SU-DHL-6 (cell line): ENCODE results near the gene RPL27A.

Experiments
- H2AFZ ChIP-seq: fragments of 200-600 bp; sonication (generic); 2 replicates; pipeline ENCODE4 v1.6.1; 2014; ENCODE audit warnings: low read depth, mild to moderate bottlenecking, moderate library complexity, mixed read lengths, antibody characterized with exemption, low read length; ENCODE audit not compliant: severe bottlenecking
- H3F3A ChIP-seq: fragments of 200-600 bp; shearing (Covaris generic); 2 replicates; pipeline ENCODE4 v1.6.0; 2016; ENCODE audit warnings: antibody characterized with exemption, mild to moderate bottlenecking; ENCODE audit not compliant: insufficient read depth
- H3K27ac ChIP-seq: fragments of 200-600 bp; sonication (generic); 2 replicates; pipeline ENCODE4 v1.5.1; 2016; ENCODE audit warnings: low read depth, mild to moderate bottlenecking, low read length, moderate library complexity, mixed read lengths
- H3K27me3 ChIP-seq: fragments of 200-600 bp; sonication (generic), shearing (Covaris generic); 2 replicates; pipeline ENCODE4 v1.6.0; 2014; ENCODE audit warnings: mild to moderate bottlenecking, low read length
- H3K36me3 ChIP-seq: fragments of 200-600 bp; sonication (generic); 2 replicates; pipeline ENCODE4 v1.6.1; 2014; ENCODE audit warnings: mild to moderate bottlenecking, low read length, mixed read lengths
- H3K4me2 ChIP-seq: fragments of 300-600, 200-600 bp; shearing (Covaris generic), sonication (generic); 2 replicates; pipeline ENCODE4 v1.6.0; 2014; ENCODE audit warnings: low read length, low read depth, mild to moderate bottlenecking; ENCODE audit not compliant: poor library complexity, severe bottlenecking
- H3K4me3 ChIP-seq: fragments of 200-600 bp; sonication (generic); 2 replicates; pipeline ENCODE4 v1.5.1; 2014; ENCODE audit warnings: antibody characterized with exemption, low read length, mild to moderate bottlenecking, mixed read lengths; ENCODE audit not compliant: insufficient read depth, poor library complexity, severe bottlenecking
- H3K79me2 ChIP-seq: fragments of 200-600 bp; sonication (generic); 2 replicates; pipeline ENCODE4 v1.6.1; 2014; ENCODE audit warnings: mild to moderate bottlenecking, low read length, moderate library complexity; ENCODE audit not compliant: insufficient read depth
- H3K9ac ChIP-seq: fragments of 200-600 bp; sonication (generic); 2 replicates; pipeline ENCODE4 v1.7.0; 2014; ENCODE audit warnings: mild to moderate bottlenecking, low read length
- H3K9me2 ChIP-seq: fragments of 200-600 bp; sonication (generic); replicated peaks from 2 replicates; pipeline ENCODE4 v1.6.1; 2014; ENCODE audit warnings: low read length; ENCODE audit not compliant: insufficient read depth
- H3K9me3 ChIP-seq: fragments of 200-600 bp; sonication (generic); 2 replicates; pipeline ENCODE4 v1.6.1; 2014; ENCODE audit warnings: low read length, mixed read lengths; ENCODE audit not compliant: insufficient read depth
- H4K20me1 ChIP-seq: fragments of 200-600 bp; sonication (generic); 2 replicates; pipeline ENCODE4 v1.6.1; 2014; ENCODE audit warnings: low read depth, mild to moderate bottlenecking, antibody characterized with exemption, low read length, moderate library complexity, mixed read lengths
- CTCF ChIP-seq: fragments of 200-600 bp; sonication (generic); IDR thresholded peaks from one replicate; pipeline ENCODE4 v1.5.1; 2017; ENCODE audit warnings: antibody characterized with exemption, mild to moderate bottlenecking, low read length, moderate library complexity; ENCODE audit not compliant: insufficient read depth, poor library complexity, severe bottlenecking
- EZH2phosphoT487 ChIP-seq: fragments of 200-600 bp; sonication (generic), shearing (Covaris generic); conservative IDR thresholded peaks from 2 replicates; pipeline ENCODE4 v1.6.1; 2018; ENCODE audit warnings: mild to moderate bottlenecking, antibody characterized with exemption, low read length, moderate library complexity, mixed read lengths

The RPL27A gene

GRCh38 chr11:8679006-8679405, 3.6 kb upstream of the RPL27A start:
- no peaks in the 10 kb centered on the region for H3K9me3 ChIP-seq
- H2AFZ ChIP-seq: no peak overlapping the region
- no peaks in the 10 kb centered on the region for H3K9me2 ChIP-seq
- 0 out of 2 replicates have a peak overlapping the region, but pooled peaks have one; percentile 5 for H3K9ac ChIP-seq
- H4K20me1 ChIP-seq: peaks cover 3% of the 10 kb centered on the region; the same call in 1 of the 2 replicates
- no peaks in the 10 kb centered on the region for H3K27me3 ChIP-seq
- H3K4me2 ChIP-seq: no peak overlapping the region
- no peak for TF ChIP-seq EZH2phosphoT487
- no peak for TF ChIP-seq CTCF
- peaks cover 25% of the 10 kb centered on the region for H3F3A ChIP-seq
- H3K27ac ChIP-seq: no peak overlapping the region
- H3K79me2 ChIP-seq: peaks cover 28% of the 10 kb centered on the region
- H3K4me3 ChIP-seq: no peak overlapping the region
- peaks cover 25% of the 10 kb centered on the region for H3K36me3 ChIP-seq

GRCh38 chr11:8681837-8682302, 722 bp upstream of the RPL27A start:
- Histone ChIP-seq H3K9me3 (no peaks in the 10 kb centered on the region), H3K9ac (peak overlapping the region; percentile 96), H3K36me3 (peaks cover 42% of the 10 kb centered on the region), H3F3A (peaks cover 54% of the 10 kb centered on the region), H3K27ac (peak overlapping the region; percentile 98), H3K4me2 (peak overlapping the region; percentile 91), H3K9me2 (no peaks in the 10 kb centered on the region), H2AFZ (no peak overlapping the region), H3K27me3 (no peaks in the 10 kb centered on the region), H4K20me1 (peaks cover 8% of the 10 kb centered on the region; the same call in 1 of the 2 replicates), H3K4me3 (peak overlapping the region; percentile 75), H3K79me2 (peaks cover 44% of the 10 kb centered on the region)
- no peak for TF ChIP-seq EZH2phosphoT487
- no peak for TF ChIP-seq CTCF

- Histone ChIP-seq H4K20me1 (peaks cover 8% of the 10 kb centered on the region; the same call in 1 of the 2 replicates), H3K4me2 (peak overlapping the region; percentile 84), H3K4me3 (peak overlapping the region; percentile 75), H3K9me2 (no peaks in the 10 kb centered on the region), H3F3A (peaks cover 68% of the 10 kb centered on the region), H3K79me2 (peaks cover 44% of the 10 kb centered on the region), H2AFZ (no peak overlapping the region), H3K27ac (peak overlapping the region; percentile 98), H3K9me3 (no peaks in the 10 kb centered on the region), H3K9ac (peak overlapping the region; percentile 96), H3K36me3 (peaks cover 38% of the 10 kb centered on the region), H3K27me3 (no peaks in the 10 kb centered on the region)
- TF ChIP-seq CTCF: no peak
- TF ChIP-seq EZH2phosphoT487: no peak
Measured at GRCh38 chr11:8683115-8683807, 669 bp downstream of the RPL27A start.
